GM18502 (cell line): ENCODE data around the gene CTIF.

ENCODE experiments used
- ATAC-seq: cut with Tn5 transposase; IDR thresholded peaks from one replicate; pipeline ENCODE4 v1.9.1; 2021; ENCODE audit warnings: mild to moderate bottlenecking; ENCODE audit not compliant: unreplicated experiment, poor library complexity

Gene CTIF

DNA sequence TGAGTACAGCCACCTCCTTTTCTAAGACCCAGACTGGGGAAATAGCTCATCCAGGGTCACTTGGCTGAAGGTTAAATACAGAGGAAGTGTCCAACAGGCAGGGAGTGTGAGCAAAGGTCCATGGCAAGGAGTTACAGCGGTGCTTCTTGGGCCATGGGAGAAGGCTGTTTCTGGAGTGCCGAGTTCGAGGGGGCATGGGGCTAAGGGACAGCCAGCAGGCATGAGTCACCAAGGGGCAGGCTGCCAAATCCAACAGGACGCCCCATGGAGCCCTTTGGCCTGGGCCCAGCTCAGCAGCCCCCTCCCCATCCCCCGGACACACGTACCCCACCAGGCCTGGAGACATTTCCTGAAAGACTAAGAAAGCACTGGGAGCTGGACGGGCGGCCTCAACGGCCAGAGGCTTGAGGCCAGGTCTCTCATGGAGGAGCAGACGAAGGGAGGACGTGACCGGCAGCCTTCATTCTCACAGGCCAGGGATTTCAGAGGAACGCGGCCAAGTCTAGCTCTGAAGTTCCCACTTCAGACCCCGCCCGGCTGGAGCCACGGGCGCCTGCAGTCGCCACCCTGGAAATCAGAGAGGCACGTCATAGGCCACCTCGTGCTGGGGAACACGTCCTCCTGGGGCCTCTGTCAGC, 251.5 kb downstream of the CTIF start:
- no peak for ATAC-seq

DNA sequence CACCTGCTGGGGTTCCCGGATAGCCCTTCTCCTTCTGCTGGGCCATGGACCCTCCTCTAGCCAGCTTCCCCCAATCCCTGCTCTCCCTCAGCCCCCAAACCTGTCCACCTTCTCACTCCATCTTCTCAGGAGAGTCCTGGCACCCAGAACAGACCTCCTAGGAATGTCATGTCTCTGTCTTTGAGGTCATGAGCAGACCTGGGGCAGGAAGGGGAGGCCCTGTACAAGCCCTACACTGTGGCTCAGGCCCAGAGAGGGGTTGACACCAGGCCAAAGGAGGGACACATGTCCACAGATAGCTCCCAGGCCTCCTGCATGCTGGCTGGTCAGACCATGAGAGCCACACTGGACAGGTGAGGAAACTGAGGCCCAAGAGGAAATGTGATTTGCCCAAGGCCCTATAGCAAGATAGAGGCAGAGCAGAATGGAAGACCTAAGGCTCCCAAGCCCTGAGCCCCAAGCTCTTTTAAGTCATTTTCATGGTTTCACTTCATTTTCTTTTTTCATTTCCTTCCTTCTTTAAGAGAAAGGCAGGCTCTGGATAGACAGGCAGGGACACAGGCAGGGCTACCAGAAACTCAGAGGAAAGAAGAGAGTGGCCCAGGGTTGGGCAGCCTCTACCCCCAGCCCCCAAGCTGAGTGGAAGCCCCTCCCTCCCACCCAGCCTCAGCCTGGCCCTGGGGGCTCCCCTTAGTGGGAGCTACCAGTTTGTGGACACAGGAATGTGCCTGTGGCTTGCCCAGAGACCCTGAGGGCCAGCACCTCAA, 252.2 kb downstream of the CTIF start:
- ATAC-seq, result no peak

DNA sequence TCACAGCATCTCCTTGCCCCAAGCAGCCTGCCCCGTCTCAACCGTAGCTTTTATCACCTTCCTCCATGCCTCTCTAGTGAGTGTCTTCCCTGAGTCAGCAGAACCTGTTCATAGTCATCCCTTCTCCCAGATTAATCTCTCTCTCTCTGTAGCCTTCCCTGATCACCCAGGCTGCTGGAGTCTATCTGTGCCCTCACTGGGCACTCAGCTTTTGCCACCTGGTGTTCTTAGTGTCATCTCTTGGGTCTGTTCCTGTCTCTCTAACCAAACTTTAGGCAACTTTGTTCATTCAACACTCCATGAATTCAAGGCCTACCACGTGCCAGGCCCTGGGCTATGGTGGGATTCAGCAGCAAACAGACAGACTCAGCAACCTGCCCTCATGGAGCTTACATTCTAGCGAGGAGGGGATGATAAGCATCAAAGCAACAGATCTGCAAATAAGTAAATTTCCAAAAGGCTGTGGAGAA, 252.8 kb downstream of the CTIF start:
- ATAC-seq, result no peak

DNA sequence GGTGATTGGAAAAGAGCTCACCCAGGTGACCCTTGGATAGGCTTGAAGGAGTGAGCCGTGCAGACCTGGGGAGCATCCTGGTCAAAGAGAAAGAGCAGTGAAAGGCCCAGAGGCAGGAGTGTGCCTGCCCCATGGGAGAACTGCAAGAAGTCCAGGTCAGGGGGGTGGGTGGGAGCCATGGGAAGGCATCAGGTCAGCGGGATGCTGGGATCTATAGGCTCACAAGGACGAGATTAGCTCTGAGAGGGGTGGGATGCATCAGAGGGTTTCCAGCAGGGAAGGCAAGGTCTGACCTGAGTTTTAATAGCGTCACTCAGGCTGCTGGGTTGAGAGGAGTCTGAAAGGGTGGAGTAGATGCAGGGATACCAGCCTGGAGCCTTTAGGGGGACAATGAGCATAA, 253.3 kb downstream of the CTIF start:
- ATAC-seq, result no peak

GRCh38 chr18:48792611-48793380, 254.0 kb downstream of the CTIF start:
- ATAC-seq, result no peak

GRCh38 chr18:48794251-48794970, 255.6 kb downstream of the CTIF start:
- no peak for ATAC-seq

DNA sequence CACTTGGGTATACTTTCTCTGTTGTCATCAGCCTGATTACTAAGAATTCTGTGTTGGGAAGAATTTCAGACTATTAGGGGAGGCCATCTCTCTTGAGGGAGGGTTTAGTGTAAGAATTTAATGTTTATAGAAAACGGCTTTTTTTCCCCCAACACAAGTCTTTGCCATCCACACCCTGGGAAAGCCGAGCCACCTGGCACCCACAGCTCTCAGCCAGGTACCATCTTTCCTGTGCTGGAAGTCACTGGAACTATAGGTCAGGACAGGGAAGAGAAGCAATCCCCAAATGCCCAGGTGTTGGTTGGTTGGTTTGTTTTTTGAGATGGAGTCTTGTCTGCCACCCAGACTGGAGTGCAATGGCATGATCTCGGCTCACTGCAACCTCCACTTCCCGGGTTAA, 256.9 kb downstream of the CTIF start:
- ATAC-seq, result no peak

DNA sequence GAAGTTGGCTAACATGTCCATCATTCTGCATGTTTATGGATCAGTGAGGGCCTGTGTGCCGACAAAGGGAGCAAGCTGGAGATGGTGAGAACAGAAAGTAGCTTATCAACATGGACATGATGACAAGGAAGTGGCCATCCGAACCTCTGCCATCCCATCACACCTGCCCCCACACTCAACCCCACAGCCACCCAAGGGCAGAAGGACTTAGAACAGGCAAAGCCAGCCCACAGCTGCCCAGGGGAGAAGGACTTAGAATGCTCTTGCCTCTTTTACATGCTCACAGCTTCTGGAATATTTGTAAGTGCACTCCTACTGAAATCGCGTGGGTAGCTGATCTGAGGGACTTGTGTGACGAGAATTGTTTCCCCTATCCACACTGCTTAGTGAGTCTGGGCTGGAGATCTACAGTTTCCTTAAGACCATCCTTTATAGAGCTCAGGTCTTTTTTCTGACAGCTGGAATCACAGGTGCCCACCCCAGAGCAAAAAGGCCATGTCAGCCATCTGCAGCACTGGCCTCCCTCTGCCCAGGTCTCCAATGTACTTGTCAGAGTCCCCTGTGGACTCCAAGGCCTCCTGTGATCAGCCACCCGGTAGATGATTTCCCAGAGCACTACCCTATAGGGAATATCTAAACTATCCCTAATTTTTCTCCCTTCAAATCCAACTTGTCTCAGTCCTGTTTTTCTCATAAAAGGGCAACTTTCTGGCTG, 257.8 kb downstream of the CTIF start:
- ATAC-seq, result no peak

DNA sequence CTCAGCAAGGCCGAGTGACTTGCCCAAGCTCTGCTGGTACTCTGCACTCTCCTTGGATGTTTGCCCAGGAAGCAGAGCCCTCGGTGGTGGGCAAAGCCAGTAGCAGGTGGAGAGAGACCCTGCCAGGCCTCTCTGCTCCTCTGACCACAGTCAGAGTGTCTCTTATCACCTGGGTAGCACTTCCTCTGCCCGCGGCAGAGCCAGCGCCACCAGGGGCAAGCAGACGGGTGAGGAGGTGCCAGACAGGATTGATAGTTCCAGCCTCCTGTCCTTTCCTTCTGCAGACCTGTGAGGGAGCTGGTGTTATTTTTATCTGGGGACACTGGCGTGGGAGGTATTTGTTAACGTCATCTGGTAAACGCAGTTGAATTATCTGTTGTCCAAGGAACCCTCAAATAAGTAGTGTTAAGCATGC, 259.0 kb downstream of the CTIF start:
- ATAC-seq, result no peak

- ATAC-seq, result no peak
Observed at GRCh38 chr18:48798334-48799245, 259.8 kb downstream of the CTIF start.

GRCh38 chr18:48799724-48800315, 261.0 kb downstream of the CTIF start:
- no peak for ATAC-seq

DNA sequence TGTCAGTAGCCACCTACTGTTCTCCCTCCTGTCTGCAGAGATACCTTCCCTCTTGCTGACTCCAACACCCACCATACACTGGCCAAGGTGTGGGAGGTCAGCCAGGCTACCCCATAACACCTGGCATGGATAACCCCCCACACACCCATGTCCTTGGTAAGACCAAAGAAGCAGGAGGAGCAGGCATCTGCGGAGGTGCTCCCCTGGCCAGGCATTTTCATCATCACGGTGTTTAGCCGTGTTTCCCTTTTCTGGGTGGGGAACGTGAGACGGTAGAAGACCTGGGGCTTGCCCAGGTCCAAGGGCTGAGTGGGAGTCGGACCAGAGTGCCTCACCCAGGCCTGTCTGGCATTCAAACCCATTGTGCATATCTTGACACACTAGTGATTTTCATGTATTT, 261.6 kb downstream of the CTIF start:
- ATAC-seq, result no peak

- ATAC-seq, result peak; percentile 62
Observed at GRCh38 chr18:48800876-48801727, 262.3 kb downstream of the CTIF start.

- ATAC-seq, result no peak
Observed at GRCh38 chr18:48801728-48802542, 263.1 kb downstream of the CTIF start.

DNA sequence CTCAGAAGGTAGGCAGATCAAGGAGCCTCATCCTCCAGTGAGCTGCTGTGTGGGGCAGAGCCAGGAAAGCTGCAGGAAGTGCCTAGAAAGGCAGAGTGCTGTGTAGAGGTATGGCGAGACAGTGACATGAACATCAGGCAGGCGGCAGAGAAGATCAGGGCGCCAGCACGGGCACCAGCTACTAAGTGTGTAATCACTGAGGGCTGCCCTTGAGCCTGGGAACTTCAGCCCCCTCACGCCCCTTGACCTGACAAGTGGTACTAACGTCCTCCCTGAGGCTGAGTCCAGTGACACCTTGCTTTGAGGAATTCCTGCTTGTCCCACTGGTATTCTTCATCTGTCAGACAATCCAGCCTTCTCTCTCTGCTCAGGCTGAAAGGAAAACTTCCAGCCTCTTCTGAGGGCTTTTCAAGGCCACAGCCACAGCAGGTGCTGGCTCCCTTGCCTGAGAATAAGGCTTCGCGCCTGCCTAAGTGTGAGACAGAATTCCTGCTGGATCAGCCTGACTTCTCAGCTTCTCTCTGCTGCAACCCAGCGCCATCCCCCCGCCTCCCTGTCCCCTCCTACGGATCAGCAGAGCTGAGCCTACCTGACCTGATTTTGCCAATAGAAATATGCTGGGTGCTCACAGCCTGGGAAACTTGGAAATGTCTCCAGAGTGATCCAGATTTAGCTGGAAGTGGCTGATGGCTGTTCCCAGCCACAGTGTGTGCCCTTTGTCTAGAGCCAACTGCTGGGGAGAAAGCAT, 263.9 kb downstream of the CTIF start:
- no peak for ATAC-seq

- no peak for ATAC-seq
Observed at GRCh38 chr18:48803518-48803917, 264.7 kb downstream of the CTIF start.
